PC-3 (cell line): ENCODE data around the gene AMBN. TPM values are rescaled to one million over a fixed set of nuclear protein-coding genes. Genes with fewer than 3 reads are reported as not detected.

Source experiments
- ATAC-seq: fragments of 200-7000 bp; cut with Tn5 transposase; 2 replicates; pipeline ENCODE4 v1.9.1; 2020; ENCODE audit warnings: mild to moderate bottlenecking, moderate library complexity
- BruUV-seq: library from RNA; stranded (reverse); fragments of 400-500 nt; replicated peaks from 2 replicates; lab custom pipeline; 2021; lab: Mats Ljungman, UMichigan
- CTCF ChIA-PET: fragments of 300-600 bp; sonication (Branson Sonifier 250); formaldehyde crosslinking; loops from one replicate; lab custom pipeline; 2022; ENCODE audit warnings: antibody characterized with exemption; lab: Charles Lee
- POLR2A ChIA-PET: fragments of 300-600 bp; sonication (Branson Sonifier 250); formaldehyde crosslinking; loops from one replicate; lab custom pipeline; 2022; ENCODE audit warnings: antibody characterized with exemption; ENCODE audit not compliant: unreplicated experiment; lab: Charles Lee
- DNase-seq: peaks from one replicate; pipeline ENCODE4 v3.0.0-alpha.2; 2015
- H2AFZ ChIP-seq: fragments of 300-600 bp; sonication (generic); 2 replicates; pipeline ENCODE4 v1.6.0; 2016; ENCODE audit warnings: antibody characterized with exemption, low read length
- H3F3A ChIP-seq: fragments of 300-600 bp; sonication (generic); one replicate; pipeline ENCODE4 v1.6.0; 2017; ENCODE audit warnings: antibody characterized with exemption, low read length, control low read depth, mild to moderate bottlenecking; ENCODE audit not compliant: unreplicated experiment
- H3K27ac ChIP-seq: fragments of 300-600 bp; sonication (generic); 2 replicates; pipeline ENCODE4 v1.5.1; 2016; ENCODE audit warnings: mild to moderate bottlenecking, low read length
- H3K27me3 ChIP-seq: fragments of 300-600 bp; sonication (generic); 2 replicates; pipeline ENCODE4 v1.6.1; 2016; ENCODE audit warnings: low read length, mixed read lengths
- H3K36me3 ChIP-seq: fragments of 300-600 bp; sonication (generic); 2 replicates; pipeline ENCODE4 v1.6.1; 2016; ENCODE audit warnings: low read depth, mixed run types, low read length, mixed read lengths
- H3K4me1 ChIP-seq: fragments of 300-600 bp; sonication (generic); 2 replicates; pipeline ENCODE4 v1.5.1; 2016; ENCODE audit warnings: low read length; ENCODE audit not compliant: insufficient read depth
- H3K4me2 ChIP-seq: fragments of 300-600 bp; sonication (generic); 2 replicates; pipeline ENCODE4 v1.6.0; 2016; ENCODE audit warnings: low read length
- H3K4me3 ChIP-seq: fragments of 300-600 bp; sonication (generic); 2 replicates; pipeline ENCODE4 v1.5.1; 2016; ENCODE audit warnings: mild to moderate bottlenecking, low read length, mixed read lengths
- H3K79me2 ChIP-seq: fragments of 300-600 bp; sonication (generic); 2 replicates; pipeline ENCODE4 v1.6.1; 2017; ENCODE audit warnings: low read length, mixed read lengths
- H3K9ac ChIP-seq: fragments of 300-600 bp; sonication (generic); 2 replicates; pipeline ENCODE4 v1.6.0; 2016; ENCODE audit warnings: mild to moderate bottlenecking, low read length
- H3K9me2 ChIP-seq: fragments of 300-600 bp; sonication (generic); replicated peaks from 2 replicates; pipeline ENCODE4 v1.6.1; 2016; ENCODE audit warnings: mixed run types, low read length, mixed read lengths
- H3K9me3 ChIP-seq: fragments of 300-600 bp; sonication (generic); 2 replicates; pipeline ENCODE4 v1.6.1; 2016; ENCODE audit warnings: low read length, mixed read lengths
- H4K20me1 ChIP-seq: fragments of 300-600 bp; sonication (generic); 2 replicates; pipeline ENCODE4 v1.6.1; 2016; ENCODE audit warnings: low read length, mixed read lengths
- CTCF ChIP-seq: fragments of 300-600 bp; sonication (generic); conservative IDR thresholded peaks from 2 replicates; pipeline ENCODE4 v1.5.1; 2017; ENCODE audit warnings: antibody characterized with exemption, low read depth, mild to moderate bottlenecking, low read length
- EZH2 ChIP-seq: fragments of 300-600 bp; sonication (generic); IDR thresholded peaks from one replicate; pipeline ENCODE4 v1.6.1; 2017; ENCODE audit warnings: antibody characterized with exemption, mild to moderate bottlenecking, low read length; ENCODE audit not compliant: unreplicated experiment
- EZH2phosphoT487 ChIP-seq: fragments of 300-600 bp; sonication (generic); IDR thresholded peaks from 2 replicates; pipeline ENCODE4 v1.6.1; 2018; ENCODE audit warnings: mild to moderate bottlenecking, antibody characterized with exemption, low read length, borderline replicate concordance
- intact Hi-C: fragments of 100-400 bp; cut with micrococcal nuclease; formaldehyde crosslinking; loops from 2 replicates; pipeline ENCODE4 v1.9.0; 2023
- total RNA-seq: library from RNA; depleted of rRNA; stranded (reverse); fragments of >200 nt; gene quantifications from 2 replicates; pipeline ENCODE4 v1.2.3, GENCODE V29; 2014

Gene AMBN
- total RNA-seq, 1 experiment from 2014 or later = not detected

- Histone ChIP-seq H3K4me1 (no peaks in the 10 kb centered on the region; the same call in 1 of the 2 replicates), H3K36me3 (no peaks in the 10 kb centered on the region), H3K79me2 (no peaks in the 10 kb centered on the region), H4K20me1 (no peaks in the 10 kb centered on the region), H2AFZ (no peak overlapping the region), H3K9ac (no peak overlapping the region), H3K27ac (no peak overlapping the region), H3F3A (no peaks in the 10 kb centered on the region), H3K4me2 (no peak overlapping the region), H3K4me3 (no peak overlapping the region), H3K9me2 (no peaks in the 10 kb centered on the region), H3K27me3 (no peaks in the 10 kb centered on the region), H3K9me3 (no peaks in the 10 kb centered on the region)
- CTCF ChIA-PET = no interaction called here
- POLR2A ChIA-PET = no interaction called here
- TF ChIP-seq CTCF (no peak), EZH2 (no peak), EZH2phosphoT487 (no peak)
- BruUV-seq = no TSS peak
- intact Hi-C loops = no loop called here
- ATAC-seq (no peak), DNase-seq (no peak)
These were observed 22.1 kb downstream of the AMBN start for GRCh38 chr4:70614184-70614555.

GRCh38 chr4:70619288-70619687 lies 27.2 kb downstream of the AMBN start:
- intact Hi-C loops = no loop called here
- POLR2A ChIA-PET = no interaction called here

More at GRCh38 chr4:70619288-70619687, 27.2 kb downstream of the AMBN start:
- no peak overlapping the region for H3K4me2 ChIP-seq
- no peaks in the 10 kb centered on the region for H4K20me1 ChIP-seq
- no peaks in the 10 kb centered on the region for H3K79me2 ChIP-seq
- no peaks in the 10 kb centered on the region for H3K9me2 ChIP-seq
- no TSS peak for BruUV-seq
- no peaks in the 10 kb centered on the region for H3K9me3 ChIP-seq
- H3K4me3 ChIP-seq = no peak overlapping the region
- DNase-seq (no peak), ATAC-seq (no peak)
- H3K36me3 ChIP-seq = no peaks in the 10 kb centered on the region
- no peak overlapping the region for H3K9ac ChIP-seq
- TF ChIP-seq EZH2phosphoT487 (no peak), EZH2 (no peak), CTCF (no peak)
- H3F3A ChIP-seq = no peaks in the 10 kb centered on the region
- no peak overlapping the region for H3K27ac ChIP-seq
- no peaks in the 10 kb centered on the region; the same call in 1 of the 2 replicates for H3K4me1 ChIP-seq
- CTCF ChIA-PET = no interaction called here
- no peak overlapping the region for H2AFZ ChIP-seq
- no peaks in the 10 kb centered on the region for H3K27me3 ChIP-seq
